MM.1S (cell line): ENCODE results near the gene AK6.

Experiments
- DNase-seq: peaks from one replicate; pipeline ENCODE4 v3.0.0-alpha.2; 2015
- H2AFZ ChIP-seq: fragments of 300-600 bp; sonication (generic); 2 replicates; pipeline ENCODE4 v1.6.0; 2016; ENCODE audit warnings: antibody characterized with exemption, low read length
- H3F3A ChIP-seq: fragments of 300-600 bp; sonication (generic); 2 replicates; pipeline ENCODE4 v1.6.1; 2016; ENCODE audit warnings: mild to moderate bottlenecking, antibody characterized with exemption, low read length, moderate library complexity, mixed read lengths; ENCODE audit not compliant: insufficient read depth
- H3K27ac ChIP-seq: fragments of 300-600 bp; sonication (generic); 2 replicates; pipeline ENCODE4 v1.5.1; 2016; ENCODE audit warnings: mild to moderate bottlenecking, low read length
- H3K27me3 ChIP-seq: fragments of 300-600 bp; sonication (generic); replicated peaks from 2 replicates; pipeline ENCODE4 v1.6.0; 2016; ENCODE audit warnings: low read length; ENCODE audit not compliant: insufficient read depth
- H3K36me3 ChIP-seq: fragments of 300-600 bp; sonication (generic); replicated peaks from 2 replicates; pipeline ENCODE4 v1.6.1; 2016; ENCODE audit warnings: mild to moderate bottlenecking, low read length, mixed read lengths; ENCODE audit not compliant: insufficient read depth
- H3K4me1 ChIP-seq: fragments of 300-600 bp; sonication (generic); 2 replicates; pipeline ENCODE4 v1.6.1; 2016; ENCODE audit warnings: low read length, mixed read lengths
- H3K4me2 ChIP-seq: fragments of 300-600 bp; sonication (generic); 2 replicates; pipeline ENCODE4 v1.6.0; 2016; ENCODE audit warnings: low read depth, low read length
- H3K4me3 ChIP-seq: fragments of 300-600 bp; sonication (generic); 2 replicates; pipeline ENCODE4 v1.5.1; 2016; ENCODE audit warnings: low read length, mixed read lengths
- H3K79me2 ChIP-seq: fragments of 300-600 bp; sonication (generic); 2 replicates; pipeline ENCODE4 v1.6.1; 2016; ENCODE audit warnings: mixed run types, low read length, mixed read lengths
- H3K9ac ChIP-seq: fragments of 300-600 bp; sonication (generic); 2 replicates; pipeline ENCODE4 v1.6.1; 2016; ENCODE audit warnings: low read length, mixed read lengths
- H3K9me2 ChIP-seq: fragments of 300-600 bp; sonication (generic); replicated peaks from 2 replicates; pipeline ENCODE4 v1.6.1; 2016; ENCODE audit warnings: mild to moderate bottlenecking, low read length, mixed read lengths; ENCODE audit not compliant: insufficient read depth
- H3K9me3 ChIP-seq: fragments of 300-600 bp; sonication (generic); replicated peaks from 2 replicates; pipeline ENCODE4 v1.6.1; 2016; ENCODE audit warnings: mild to moderate bottlenecking, low read length, mixed read lengths; ENCODE audit not compliant: insufficient read depth
- H4K20me1 ChIP-seq: fragments of 300-600 bp; sonication (generic); 2 replicates; pipeline ENCODE4 v1.6.1; 2016; ENCODE audit warnings: mild to moderate bottlenecking, low read length, moderate library complexity, mixed read lengths; ENCODE audit not compliant: insufficient read depth
- CTCF ChIP-seq: fragments of 300-600 bp; sonication (generic); IDR thresholded peaks from 2 replicates; pipeline ENCODE4 v1.5.1; 2016; ENCODE audit warnings: antibody characterized with exemption, low read length, mixed read lengths
- EZH2 ChIP-seq: fragments of 300-600 bp; sonication (generic); optimal IDR thresholded peaks from 2 replicates; pipeline ENCODE3; 2017; ENCODE audit warnings: low read depth, mild to moderate bottlenecking, antibody characterized with exemption, low read length, mixed read lengths
- EZH2phosphoT487 ChIP-seq: fragments of 300-600 bp; sonication (generic); IDR thresholded peaks from 2 replicates; pipeline ENCODE4 v1.6.1; 2018; ENCODE audit warnings: antibody characterized with exemption, low read length

Gene AK6

GRCh38 chr5:69329905-69330489 is 39.3 kb downstream of the AK6 start:
- Histone ChIP-seq H3K4me3 (no peak overlapping the region), H4K20me1 (no peaks in the 10 kb centered on the region), H3K36me3 (no peaks in the 10 kb centered on the region), H2AFZ (no peak overlapping the region), H3K79me2 (0 out of 2 replicates have a peak, but pooled peaks cover 7% of the 10 kb centered on the region), H3K4me1 (0 out of 2 replicates have a peak, but pooled peaks cover 5% of the 10 kb centered on the region), H3F3A (peaks cover 10% of the 10 kb centered on the region; the same call in 1 of the 2 replicates), H3K27ac (no peak overlapping the region), H3K9ac (no peak overlapping the region), H3K4me2 (no peak overlapping the region), H3K9me3 (no peaks in the 10 kb centered on the region), H3K27me3 (no peaks in the 10 kb centered on the region), H3K9me2 (no peaks in the 10 kb centered on the region)
- TF ChIP-seq CTCF: no peak
- no peak for TF ChIP-seq EZH2
- TF ChIP-seq EZH2phosphoT487: no peak
- no peak for DNase-seq

GRCh38 chr5:69326365-69326764 is 43.0 kb downstream of the AK6 start:
- Histone ChIP-seq H3K79me2 (no peaks in the 10 kb centered on the region), H3K4me1 (no peaks in the 10 kb centered on the region), H3K9me3 (no peaks in the 10 kb centered on the region), H3K27me3 (no peaks in the 10 kb centered on the region), H3F3A (no peaks in the 10 kb centered on the region), H2AFZ (no peak overlapping the region), H3K36me3 (no peaks in the 10 kb centered on the region), H3K4me3 (no peak overlapping the region), H4K20me1 (no peaks in the 10 kb centered on the region), H3K9me2 (no peaks in the 10 kb centered on the region), H3K9ac (no peak overlapping the region), H3K4me2 (no peak overlapping the region), H3K27ac (no peak overlapping the region)
- no peak for DNase-seq
- TF ChIP-seq CTCF (no peak), EZH2 (no peak), EZH2phosphoT487 (no peak)

- H3F3A ChIP-seq: no peaks in the 10 kb centered on the region
- H3K79me2 ChIP-seq: no peaks in the 10 kb centered on the region
- H3K4me3 ChIP-seq: no peak overlapping the region
- no peak overlapping the region for H3K27ac ChIP-seq
- no peaks in the 10 kb centered on the region for H3K9me3 ChIP-seq
- H3K36me3 ChIP-seq: no peaks in the 10 kb centered on the region
- no peak overlapping the region for H2AFZ ChIP-seq
- H3K9ac ChIP-seq: no peak overlapping the region
- TF ChIP-seq EZH2: no peak
- no peak for TF ChIP-seq EZH2phosphoT487
- TF ChIP-seq CTCF: no peak
- no peak for DNase-seq
- no peaks in the 10 kb centered on the region for H3K27me3 ChIP-seq
- H3K4me2 ChIP-seq: no peak overlapping the region
- H4K20me1 ChIP-seq: no peaks in the 10 kb centered on the region
- H3K9me2 ChIP-seq: no peaks in the 10 kb centered on the region
- H3K4me1 ChIP-seq: no peaks in the 10 kb centered on the region
Observed at GRCh38 chr5:69317391-69317790, 51.9 kb downstream of the AK6 start.
